ENCODE measurements around the gene OR2F2. TPM values are rescaled to one million over a fixed set of nuclear protein-coding genes. Genes with fewer than 3 reads are reported as not detected.

OR2F2 gene
- polyA plus RNA-seq (2012; ENCODE audit: low read depth, missing spikeins): not detected

GRCh38 chr7:143934526-143935325 lies at the start of gene OR2F2:
TSS of gene OR2F2 (plus strand) at chr7:143935233. CDS start at chr7:143935233, 0 bp downstream.
- FAIRE-seq (no peak), DNase-seq (ENCODE audit: insufficient read length, low spot score) (no peak)
- TF ChIP-seq POLR2AphosphoS5 (IDR thresholded peaks at IDR 0.05; ENCODE audit: low read depth, low read length) (no peak), SPI1 (IDR thresholded peaks at IDR 0.05; ENCODE audit: low read depth, low read length) (no peak), TAF1 (IDR thresholded peaks at IDR 0.05; ENCODE audit: low read depth, low read length) (no peak), POLR2A (IDR thresholded peaks at IDR 0.05; ENCODE audit: low read depth, low read length) (no peak), PAX5 (IDR thresholded peaks at IDR 0.05; ENCODE audit: insufficient read depth, low read length, severe bottlenecking) (no peak), POU2F2 (IDR thresholded peaks at IDR 0.05; ENCODE audit: low read depth, low read length) (no peak)

- TF ChIP-seq POLR2A (IDR thresholded peaks at IDR 0.05; ENCODE audit: low read depth, low read length): no peak
- no peak for TF ChIP-seq PAX5 (IDR thresholded peaks at IDR 0.05; ENCODE audit: insufficient read depth, low read length, severe bottlenecking)
- no peak for TF ChIP-seq POU2F2 (IDR thresholded peaks at IDR 0.05; ENCODE audit: low read depth, low read length)
- TF ChIP-seq POLR2AphosphoS5 (IDR thresholded peaks at IDR 0.05; ENCODE audit: low read depth, low read length): no peak
- TF ChIP-seq TAF1 (IDR thresholded peaks at IDR 0.05; ENCODE audit: low read depth, low read length): no peak
- no peak for TF ChIP-seq SPI1 (IDR thresholded peaks at IDR 0.05; ENCODE audit: low read depth, low read length)
- FAIRE-seq: no peak
- no peak for DNase-seq (ENCODE audit: insufficient read length, low spot score)
Observed at GRCh38 chr7:143885951-143886350, 49.1 kb upstream of the OR2F2 start.

- DNase-seq (ENCODE audit: insufficient read length, low spot score) (no peak), FAIRE-seq (no peak)
- TF ChIP-seq PAX5 (IDR thresholded peaks at IDR 0.05; ENCODE audit: insufficient read depth, low read length, severe bottlenecking) (no peak), POU2F2 (IDR thresholded peaks at IDR 0.05; ENCODE audit: low read depth, low read length) (no peak), SPI1 (IDR thresholded peaks at IDR 0.05; ENCODE audit: low read depth, low read length) (no peak), TAF1 (IDR thresholded peaks at IDR 0.05; ENCODE audit: low read depth, low read length) (no peak), POLR2A (IDR thresholded peaks at IDR 0.05; ENCODE audit: low read depth, low read length) (no peak), POLR2AphosphoS5 (IDR thresholded peaks at IDR 0.05; ENCODE audit: low read depth, low read length) (no peak)
Observed at GRCh38 chr7:143886826-143887477, 48.1 kb upstream of the OR2F2 start.

GRCh38 chr7:143889068-143889467 lies 46.0 kb upstream of the OR2F2 start:
- TF ChIP-seq POLR2AphosphoS5 (IDR thresholded peaks at IDR 0.05; ENCODE audit: low read depth, low read length) (no peak), POU2F2 (IDR thresholded peaks at IDR 0.05; ENCODE audit: low read depth, low read length) (no peak), PAX5 (IDR thresholded peaks at IDR 0.05; ENCODE audit: insufficient read depth, low read length, severe bottlenecking) (no peak), TAF1 (IDR thresholded peaks at IDR 0.05; ENCODE audit: low read depth, low read length) (no peak), POLR2A (IDR thresholded peaks at IDR 0.05; ENCODE audit: low read depth, low read length) (no peak), SPI1 (IDR thresholded peaks at IDR 0.05; ENCODE audit: low read depth, low read length) (no peak)
- FAIRE-seq: no peak
- DNase-seq (ENCODE audit: insufficient read length, low spot score): no peak

- FAIRE-seq: no peak
- DNase-seq (ENCODE audit: insufficient read length, low spot score): no peak
Observed at GRCh38 chr7:143890558-143890957, 44.5 kb upstream of the OR2F2 start.

GRCh38 chr7:143891457-143891856 lies 43.6 kb upstream of the OR2F2 start:
- DNase-seq (ENCODE audit: insufficient read length, low spot score) (no peak), FAIRE-seq (no peak)
- no peak for TF ChIP-seq POLR2A (IDR thresholded peaks at IDR 0.05; ENCODE audit: low read depth, low read length)
- TF ChIP-seq PAX5 (IDR thresholded peaks at IDR 0.05; ENCODE audit: insufficient read depth, low read length, severe bottlenecking): no peak
- TF ChIP-seq POLR2AphosphoS5 (IDR thresholded peaks at IDR 0.05; ENCODE audit: low read depth, low read length): no peak
- TF ChIP-seq SPI1 (IDR thresholded peaks at IDR 0.05; ENCODE audit: low read depth, low read length): no peak
- TF ChIP-seq POU2F2 (IDR thresholded peaks at IDR 0.05; ENCODE audit: low read depth, low read length): no peak
- TF ChIP-seq TAF1 (IDR thresholded peaks at IDR 0.05; ENCODE audit: low read depth, low read length): no peak

More at GRCh38 chr7:143890558-143890957, 44.5 kb upstream of the OR2F2 start:
- TF ChIP-seq POLR2AphosphoS5 (IDR thresholded peaks at IDR 0.05; ENCODE audit: low read depth, low read length) (no peak), PAX5 (IDR thresholded peaks at IDR 0.05; ENCODE audit: insufficient read depth, low read length, severe bottlenecking) (no peak), POU2F2 (IDR thresholded peaks at IDR 0.05; ENCODE audit: low read depth, low read length) (no peak), TAF1 (IDR thresholded peaks at IDR 0.05; ENCODE audit: low read depth, low read length) (no peak), POLR2A (IDR thresholded peaks at IDR 0.05; ENCODE audit: low read depth, low read length) (no peak), SPI1 (IDR thresholded peaks at IDR 0.05; ENCODE audit: low read depth, low read length) (no peak)

GRCh38 chr7:143892527-143893300 lies 42.3 kb upstream of the OR2F2 start:
- DNase-seq (ENCODE audit: insufficient read length, low spot score): no peak
- peak; percentile 80 for FAIRE-seq
- TF ChIP-seq TAF1 (IDR thresholded peaks at IDR 0.05; ENCODE audit: low read depth, low read length) (no peak), SPI1 (IDR thresholded peaks at IDR 0.05; ENCODE audit: low read depth, low read length) (no peak; the same call in 1 of the 2 replicates), POLR2AphosphoS5 (IDR thresholded peaks at IDR 0.05; ENCODE audit: low read depth, low read length) (no peak), POLR2A (IDR thresholded peaks at IDR 0.05; ENCODE audit: low read depth, low read length) (no peak), PAX5 (IDR thresholded peaks at IDR 0.05; ENCODE audit: insufficient read depth, low read length, severe bottlenecking) (no peak), POU2F2 (IDR thresholded peaks at IDR 0.05; ENCODE audit: low read depth, low read length) (no peak)

- DNase-seq (ENCODE audit: insufficient read length, low spot score) (no peak), FAIRE-seq (no peak)
- TF ChIP-seq POLR2A (IDR thresholded peaks at IDR 0.05; ENCODE audit: low read depth, low read length): no peak
- no peak for TF ChIP-seq SPI1 (IDR thresholded peaks at IDR 0.05; ENCODE audit: low read depth, low read length)
- no peak for TF ChIP-seq PAX5 (IDR thresholded peaks at IDR 0.05; ENCODE audit: insufficient read depth, low read length, severe bottlenecking)
- TF ChIP-seq POU2F2 (IDR thresholded peaks at IDR 0.05; ENCODE audit: low read depth, low read length): no peak
- no peak for TF ChIP-seq TAF1 (IDR thresholded peaks at IDR 0.05; ENCODE audit: low read depth, low read length)
- TF ChIP-seq POLR2AphosphoS5 (IDR thresholded peaks at IDR 0.05; ENCODE audit: low read depth, low read length): no peak
Observed at GRCh38 chr7:143896667-143897066, 38.4 kb upstream of the OR2F2 start.
